Neural cell (in vitro differentiated cells): ENCODE data around the gene GAB4.
"Not testable (repeated sequence)": the region's sequence is repeated elsewhere in the genome, so short reads cannot be mapped to it uniquely, and the experiment has no call there.

Source experiments
- CTCF ChIP-seq: fragments of 450-650 bp; IDR thresholded peaks from 2 replicates; pipeline ENCODE4 v1.5.1; 2014; ENCODE audit warnings: antibody characterized with exemption, mild to moderate bottlenecking, moderate library complexity; ENCODE audit not compliant: poor library complexity, severe bottlenecking
- EP300 ChIP-seq: fragments of 450-650 bp; conservative IDR thresholded peaks from 2 replicates; pipeline ENCODE4 v1.6.1; 2014; ENCODE audit warnings: antibody characterized with exemption, mild to moderate bottlenecking, moderate library complexity; ENCODE audit not compliant: poor library complexity, severe bottlenecking
- EZH2 ChIP-seq: fragments of 200-600, 300-800 bp; shearing (Covaris generic), sonication (generic); IDR thresholded peaks from 2 replicates; pipeline ENCODE4 v1.6.1; 2014; ENCODE audit warnings: antibody characterized with exemption, low read length, borderline replicate concordance, mild to moderate bottlenecking; ENCODE audit not compliant: insufficient read depth, poor library complexity, severe bottlenecking
- POLR2AphosphoS5 ChIP-seq: IDR thresholded peaks from 2 replicates; pipeline ENCODE4 v1.6.1; 2012
- RAD21 ChIP-seq: fragments of 450-650 bp; conservative IDR thresholded peaks from 2 replicates; pipeline ENCODE4 v1.6.1; 2014; ENCODE audit warnings: antibody characterized with exemption, mild to moderate bottlenecking, moderate library complexity
- REST ChIP-seq: IDR thresholded peaks from 2 replicates; pipeline ENCODE4 v1.6.1; 2012; ENCODE audit warnings: borderline replicate concordance

- TF ChIP-seq CTCF, POLR2AphosphoS5, EP300, EZH2, REST, RAD21: not testable (repeated sequence)
Measured at GRCh38 chr22:17015552-17015951, 7.5 kb upstream of the GAB4 start.
